SK-N-SH treated with all-trans-retinoic acid at 6 μM for 48 hours (cell line): ENCODE measurements around the gene MYD88.
"Not testable (repeated sequence)": the region's sequence is repeated elsewhere in the genome, so short reads cannot be mapped to it uniquely, and the experiment has no call there.

Experiments used
- ATAC-seq: fragments of 200-7000 bp; cut with Tn5 transposase; 3 replicates; pipeline ENCODE4 v1.9.1; 2020; ENCODE audit warnings: mild to moderate bottlenecking, moderate library complexity
- ARNTL ChIP-seq: fragments of 450-650 bp; formaldehyde crosslinking; IDR thresholded peaks from 2 replicates; pipeline ENCODE4 v1.5.0; 2020; ENCODE audit warnings: low read depth, mild to moderate bottlenecking, moderate library complexity, borderline replicate concordance
- BACH2 ChIP-seq: fragments of 250-450 bp; sonication (Bioruptor Pico); IDR thresholded peaks from 2 replicates; pipeline ENCODE4 v1.9.0; 2021; ENCODE audit warnings: mild to moderate bottlenecking, borderline replicate concordance
- CREB5 ChIP-seq: fragments of 250-450 bp; sonication (Bioruptor Pico); IDR thresholded peaks from 2 replicates; pipeline ENCODE4 v1.5.1; 2020; ENCODE audit warnings: low read depth, mild to moderate bottlenecking, moderate library complexity
- CSDC2 ChIP-seq: fragments of 250-450 bp; sonication (Bioruptor Pico); IDR thresholded peaks from 2 replicates; pipeline ENCODE4 v1.5.0; 2020; ENCODE audit warnings: mild to moderate bottlenecking, moderate library complexity
- CSRNP3 ChIP-seq: fragments of 250-450 bp; sonication (Bioruptor Pico); IDR thresholded peaks from 2 replicates; pipeline ENCODE4 v1.5.1; 2021; ENCODE audit warnings: mild to moderate bottlenecking, moderate library complexity
- ESRRG ChIP-seq: fragments of 250-450 bp; sonication (Bioruptor Pico); IDR thresholded peaks from 2 replicates; pipeline ENCODE4 v1.6.1; 2021; ENCODE audit warnings: mild to moderate bottlenecking
- GLIS3 ChIP-seq: fragments of 250-450 bp; sonication (Bioruptor Pico); IDR thresholded peaks from 2 replicates; pipeline ENCODE4 v1.5.0; 2020; ENCODE audit warnings: mild to moderate bottlenecking, moderate library complexity
- ISL1 ChIP-seq: fragments of 250-450 bp; sonication (Bioruptor Pico); IDR thresholded peaks from 2 replicates; pipeline ENCODE4 v2.1.2; 2022; ENCODE audit warnings: mild to moderate bottlenecking, moderate library complexity
- OSR1 ChIP-seq: fragments of 250-450 bp; sonication (Bioruptor Pico); IDR thresholded peaks from 2 replicates; pipeline ENCODE4 v1.8.0; 2022; ENCODE audit warnings: moderate library complexity, mild to moderate bottlenecking, inconsistent platforms
- PATZ1 ChIP-seq: fragments of 250-450 bp; sonication (Bioruptor Pico); IDR thresholded peaks from 2 replicates; pipeline ENCODE4 v1.8.0; 2020; ENCODE audit warnings: mild to moderate bottlenecking, moderate library complexity, borderline replicate concordance
- POU6F1 ChIP-seq: fragments of 250-450 bp; sonication (Bioruptor Pico); IDR thresholded peaks from 2 replicates; pipeline ENCODE4 v1.8.0; 2021; ENCODE audit warnings: low read depth, mild to moderate bottlenecking, moderate library complexity, borderline replicate concordance
- PPARA ChIP-seq: fragments of 250-450 bp; sonication (Bioruptor Pico); IDR thresholded peaks from 2 replicates; pipeline ENCODE4 v1.5.0; 2020; ENCODE audit warnings: mild to moderate bottlenecking, borderline replicate concordance
- RARB ChIP-seq: fragments of 250-450 bp; sonication (Bioruptor Pico); IDR thresholded peaks from 2 replicates; pipeline ENCODE4 v1.8.0; 2021; ENCODE audit warnings: mild to moderate bottlenecking, moderate library complexity
- SNAI2 ChIP-seq: fragments of 250-450 bp; sonication (Bioruptor Pico); IDR thresholded peaks from 2 replicates; pipeline ENCODE4 v1.5.0; 2020; ENCODE audit warnings: mild to moderate bottlenecking, moderate library complexity
- TCF4 ChIP-seq: fragments of 250-450 bp; sonication (Bioruptor Pico); IDR thresholded peaks from 2 replicates; pipeline ENCODE4 v1.8.0; 2021; ENCODE audit warnings: mild to moderate bottlenecking, moderate library complexity, borderline replicate concordance
- TOX ChIP-seq: fragments of 250-450 bp; sonication (Bioruptor Pico); IDR thresholded peaks from 2 replicates; pipeline ENCODE4 v1.8.0; 2021; ENCODE audit warnings: mild to moderate bottlenecking, moderate library complexity, borderline replicate concordance
- TSHZ2 ChIP-seq: fragments of 250-450 bp; sonication (Bioruptor Pico); IDR thresholded peaks from 2 replicates; pipeline ENCODE4 v1.5.0; 2020; ENCODE audit warnings: mild to moderate bottlenecking, moderate library complexity
- ZC3H10 ChIP-seq: fragments of 250-450 bp; sonication (Bioruptor Pico); IDR thresholded peaks from 2 replicates; pipeline ENCODE4 v1.5.1; 2021; ENCODE audit warnings: mild to moderate bottlenecking, moderate library complexity
- ZFP3 ChIP-seq: fragments of 250-450 bp; sonication (Bioruptor Pico); IDR thresholded peaks from 2 replicates; pipeline ENCODE4 v1.5.0; 2020; ENCODE audit warnings: mild to moderate bottlenecking, moderate library complexity
- ZFP30 ChIP-seq: fragments of 450-650 bp; formaldehyde crosslinking; IDR thresholded peaks from 2 replicates; pipeline ENCODE4 v1.5.0; 2022; ENCODE audit warnings: mild to moderate bottlenecking, moderate library complexity
- ZNF565 ChIP-seq: fragments of 450-650 bp; formaldehyde crosslinking; conservative IDR thresholded peaks from 2 replicates; pipeline ENCODE4 v1.5.0; 2020; ENCODE audit warnings: low read depth, mild to moderate bottlenecking, moderate library complexity
- ZNF70 ChIP-seq: fragments of 450-650 bp; formaldehyde crosslinking; IDR thresholded peaks from 2 replicates; pipeline ENCODE4 v1.5.0; 2020; ENCODE audit warnings: mild to moderate bottlenecking, moderate library complexity
- ZNF8 ChIP-seq: fragments of 450-650 bp; formaldehyde crosslinking; IDR thresholded peaks from 2 replicates; pipeline ENCODE4 v1.5.0; 2020; ENCODE audit warnings: mild to moderate bottlenecking, moderate library complexity

MYD88 gene

GRCh38 chr3:38134517-38135143 lies 3.8 kb upstream of the MYD88 start:
- ATAC-seq = not testable (repeated sequence)

GRCh38 chr3:38135621-38136277 lies 2.7 kb upstream of the MYD88 start:
- ATAC-seq = not testable (repeated sequence)

- TF ChIP-seq CSDC2 = no peak
- TF ChIP-seq ZNF8 (CRISPR knock-in tag) = no peak
- no peak for TF ChIP-seq ZFP3 (CRISPR knock-in tag)
- no peak for TF ChIP-seq GLIS3 (CRISPR knock-in tag)
- no peak for TF ChIP-seq ZNF70
- TF ChIP-seq RARB = no peak
- no peak for TF ChIP-seq ZNF565 (CRISPR knock-in tag)
- no peak for TF ChIP-seq PATZ1 (CRISPR knock-in tag)
- no peak for TF ChIP-seq OSR1 (CRISPR knock-in tag)
- no peak for TF ChIP-seq ZC3H10
- TF ChIP-seq SNAI2 (CRISPR knock-in tag) = no peak
- no peak for TF ChIP-seq ZFP30 (CRISPR knock-in tag)
- ATAC-seq = peak; percentile 2; the same call in 1 of the 3 replicates
These were observed 2.1 kb upstream of the MYD88 start for GRCh38 chr3:38136393-38136776.

GRCh38 chr3:38136777-38137614 lies 1.5 kb upstream of the MYD88 start, which contains the start of gene ACAA1:
ACAA1 (minus strand) TSS chr3:38137127; CDS start chr3:38137035, 92 bp downstream.
- ATAC-seq = peak; percentile 94
- TF ChIP-seq ZFP30 (CRISPR knock-in tag) (no peak), TOX (CRISPR knock-in tag) (no peak), CREB5 (no peak), ISL1 (CRISPR knock-in tag) (no peak), ZFP3 (CRISPR knock-in tag) (no peak), CSDC2 (no peak), PPARA (CRISPR knock-in tag) (no peak), TCF4 (no peak), RARB (no peak), ESRRG (CRISPR knock-in tag) (no peak), POU6F1 (CRISPR knock-in tag) (no peak), ZNF8 (CRISPR knock-in tag) (no peak), GLIS3 (CRISPR knock-in tag) (no peak), ZNF565 (CRISPR knock-in tag) (no peak), BACH2 (no peak), TSHZ2 (no peak), ARNTL (no peak), CSRNP3 (CRISPR knock-in tag) (no peak), ZC3H10 (no peak), PATZ1 (CRISPR knock-in tag) (no peak)
- TF ChIP-seq, all 23 proteins: peak for 0
